Measurements from ENCODE around the gene SLC10A3.

SLC10A3 gene

DNA sequence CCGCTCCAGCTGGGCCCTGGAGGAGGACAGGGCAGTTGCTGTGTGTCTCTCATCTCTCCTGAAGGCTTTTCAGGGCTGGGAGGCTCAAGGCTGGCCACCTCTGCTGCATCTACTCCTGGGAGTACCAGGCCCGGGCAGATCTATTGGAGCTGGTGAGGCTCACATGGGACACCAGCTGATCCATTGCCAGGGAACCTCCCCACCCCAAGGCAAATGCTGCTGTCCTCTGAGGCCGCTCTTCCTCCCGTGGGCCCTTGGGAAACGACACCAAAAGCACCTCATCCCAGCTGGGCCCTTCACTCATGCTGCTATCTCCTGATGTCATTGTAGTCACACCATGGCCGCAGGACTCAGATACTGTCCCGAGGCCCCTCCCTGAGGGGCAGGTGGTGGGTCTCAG lies 7.6 kb downstream of the SLC10A3 start:
- no peak for DNase-seq (ENCODE audit: low spot score)

- no peak for DNase-seq (ENCODE audit: low spot score)
These were observed 8.4 kb downstream of the SLC10A3 start for GRCh38 chrX:154481911-154482601.

- no peak for DNase-seq (ENCODE audit: low spot score)
These were observed 9.2 kb downstream of the SLC10A3 start for GRCh38 chrX:154481195-154481594.

GRCh38 chrX:154478728-154479622 lies 11.5 kb downstream of the SLC10A3 start, which contains the start of gene LAGE3:
Gene LAGE3, minus strand, starts transcription at chrX:154479281. Its CDS starts 366 bp downstream, at chrX:154478915.
- DNase-seq (ENCODE audit: low spot score): peak; percentile 94

DNA sequence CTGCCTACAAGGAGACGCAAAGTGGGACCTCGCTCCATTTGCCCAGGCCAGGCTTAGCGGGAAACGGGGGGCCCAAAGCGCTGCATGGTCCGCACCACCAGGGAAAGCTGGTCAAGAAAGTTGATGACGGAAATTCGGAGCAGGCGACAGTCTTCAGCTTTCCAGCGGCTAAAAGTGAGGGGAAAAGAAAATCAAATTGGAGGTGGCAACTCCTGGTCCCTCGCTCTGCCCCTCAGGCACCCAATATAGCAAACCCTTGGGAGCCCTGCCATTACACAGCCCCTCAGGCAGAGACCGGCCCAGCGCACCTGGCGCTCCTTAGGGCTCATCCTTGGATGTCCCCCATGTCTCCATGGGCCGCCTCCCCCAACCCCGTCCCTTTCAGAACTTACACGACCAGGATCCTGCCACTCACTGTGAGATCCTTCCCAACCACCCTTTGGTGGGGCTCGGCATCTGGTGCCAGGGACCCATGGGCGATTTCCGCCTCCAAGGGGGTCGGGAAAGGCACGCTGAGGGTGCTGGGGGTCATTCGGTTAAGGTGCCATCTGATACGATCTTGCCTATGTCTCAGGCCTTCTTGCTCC lies 12.4 kb downstream of the SLC10A3 start:
- no peak for DNase-seq (ENCODE audit: low spot score)

- DNase-seq (ENCODE audit: low spot score): no peak
These were observed 13.6 kb downstream of the SLC10A3 start for GRCh38 chrX:154476821-154477220.

DNA sequence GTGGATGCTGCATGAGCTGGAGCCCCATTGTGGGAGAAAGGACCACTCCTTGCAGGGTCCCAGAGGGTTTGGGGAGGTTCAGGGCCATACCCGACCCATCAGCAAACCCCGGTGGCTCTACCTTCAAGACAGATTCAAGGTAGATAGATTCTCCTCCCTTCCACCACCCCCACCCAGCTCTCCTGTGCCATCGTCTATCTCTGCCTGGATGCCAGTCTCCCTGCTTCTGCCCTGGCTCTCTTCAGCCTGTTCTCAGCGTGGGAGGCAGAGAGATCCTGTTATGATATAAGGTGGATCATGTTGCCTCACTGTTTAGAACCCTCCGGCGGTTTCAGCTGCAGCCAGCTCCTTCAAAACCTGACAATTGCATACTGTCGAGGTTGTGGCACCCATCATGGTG lies 16.7 kb downstream of the SLC10A3 start:
- no peak for DNase-seq (ENCODE audit: low spot score)

DNA sequence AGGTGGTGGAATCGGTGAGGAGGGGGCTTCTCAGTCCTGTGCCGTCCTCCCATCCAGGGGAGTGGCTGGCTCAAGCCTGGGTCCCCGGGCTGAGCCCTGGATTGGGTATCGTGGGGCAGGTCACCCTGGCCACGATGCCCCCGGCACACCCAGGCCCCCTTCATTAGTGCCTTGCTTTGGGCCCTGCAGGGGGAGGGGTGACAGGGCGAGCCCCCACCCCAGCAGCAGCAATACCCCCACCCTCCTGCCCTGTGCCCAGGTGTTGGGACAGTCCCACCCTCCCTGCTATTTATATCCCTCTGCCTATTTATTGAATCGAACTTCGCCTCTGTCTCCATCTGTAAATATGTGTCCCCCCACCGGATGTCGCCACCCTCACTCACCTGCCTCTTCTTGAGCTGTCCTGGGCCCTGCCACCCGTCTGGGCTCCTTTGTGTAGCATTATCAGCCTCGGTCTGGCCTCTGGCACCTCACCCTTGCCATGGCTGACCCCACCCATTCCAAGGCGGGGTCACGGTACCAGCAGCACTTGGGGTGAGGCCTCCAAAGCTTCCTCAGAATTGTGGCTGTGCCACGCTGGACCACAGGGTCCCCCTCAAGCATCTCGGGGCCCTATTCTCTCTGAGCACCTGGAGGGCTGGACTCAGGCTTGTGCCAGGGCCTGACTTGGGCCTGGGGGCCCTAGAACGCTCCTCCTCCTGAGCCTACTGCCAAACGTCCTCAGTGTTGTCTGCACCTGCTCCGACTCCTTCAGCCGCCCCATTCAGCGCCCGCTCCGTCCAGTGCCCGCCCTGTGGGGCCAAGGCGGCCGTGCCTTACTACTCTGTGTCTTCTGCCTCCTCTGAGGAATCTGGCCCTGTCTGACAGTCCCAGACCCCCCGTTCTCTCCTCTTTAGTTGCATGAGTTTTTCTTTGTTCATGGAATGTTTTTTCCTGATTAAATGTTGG lies 17.5 kb downstream of the SLC10A3 start:
- no peak for DNase-seq (ENCODE audit: low spot score)

DNA sequence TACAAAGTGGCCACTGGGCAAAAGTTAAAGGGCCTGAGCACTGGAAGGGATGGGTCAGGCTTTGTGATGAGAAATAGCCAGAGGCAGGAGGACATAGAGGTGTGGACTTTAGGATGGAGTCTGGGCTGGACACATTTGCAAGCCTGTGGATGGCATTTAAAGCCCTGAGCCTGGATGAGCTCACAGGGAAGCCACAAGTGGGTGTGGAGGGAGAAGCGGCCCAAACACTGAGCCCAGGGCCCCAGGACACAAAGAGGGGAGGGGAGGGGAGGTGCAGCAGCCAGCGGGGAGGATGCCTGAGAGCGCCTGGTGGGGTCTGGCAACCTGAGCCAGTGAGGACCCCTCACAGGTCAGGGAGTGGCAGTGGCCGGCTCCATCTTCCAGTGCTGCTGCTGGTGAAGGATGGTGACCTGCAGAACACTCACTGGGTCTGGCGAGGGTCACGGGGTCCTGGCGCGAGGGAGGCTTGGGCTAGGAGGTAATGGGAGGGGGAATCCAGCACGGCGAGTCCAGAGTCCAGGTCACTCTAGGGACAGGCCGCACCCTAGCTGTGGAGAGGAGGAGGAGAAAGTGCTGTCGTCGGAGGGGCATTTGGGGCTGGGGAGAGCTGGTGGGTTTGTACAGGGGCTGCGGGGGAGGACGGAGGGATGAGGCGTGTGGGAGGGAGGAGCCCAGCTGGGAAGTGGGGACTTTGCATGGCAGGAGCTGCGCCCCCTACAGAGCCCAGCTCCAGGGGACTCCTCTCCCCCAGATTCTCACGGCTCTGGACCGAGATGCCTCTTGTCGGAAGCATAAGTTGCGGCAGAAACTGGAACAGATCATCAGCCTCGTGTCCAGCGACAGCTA lies 18.4 kb downstream of the SLC10A3 start:
- no peak for DNase-seq (ENCODE audit: low spot score)

DNA sequence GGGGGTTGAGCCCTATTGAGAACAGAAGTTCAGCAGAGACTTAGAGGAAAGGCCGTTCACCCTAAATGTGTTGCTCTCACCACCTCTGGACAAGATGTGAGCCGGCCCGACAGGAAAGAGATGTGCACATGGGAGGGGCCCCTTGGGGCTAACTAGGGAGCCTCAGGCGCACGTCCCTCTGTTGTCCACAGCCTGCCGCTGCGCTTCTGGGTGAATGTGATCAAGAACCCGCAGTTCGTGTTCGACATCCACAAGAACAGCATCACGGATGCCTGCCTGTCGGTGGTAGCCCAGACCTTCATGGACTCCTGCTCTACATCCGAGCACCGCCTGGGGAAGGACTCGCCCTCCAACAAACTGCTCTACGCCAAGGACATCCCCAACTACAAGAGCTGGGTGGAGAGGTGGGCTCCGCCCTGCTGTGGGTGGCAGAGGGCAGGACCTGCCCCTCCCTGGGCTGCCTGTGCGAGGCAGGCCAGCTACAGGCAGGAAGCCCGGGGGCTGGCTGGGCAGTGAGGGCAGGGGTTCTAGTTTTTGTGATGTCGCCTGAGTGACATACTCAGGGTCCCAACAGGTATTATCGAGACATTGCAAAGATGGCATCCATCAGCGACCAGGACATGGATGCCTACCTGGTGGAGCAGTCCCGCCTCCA lies 19.4 kb downstream of the SLC10A3 start:
- no peak for DNase-seq (ENCODE audit: low spot score)

- DNase-seq (ENCODE audit: low spot score): no peak
These were observed 20.0 kb downstream of the SLC10A3 start for GRCh38 chrX:154470434-154470833.

GRCh38 chrX:154469880-154470279 lies 20.5 kb downstream of the SLC10A3 start:
- DNase-seq (ENCODE audit: low spot score): no peak

GRCh38 chrX:154469114-154469513 lies 21.3 kb downstream of the SLC10A3 start:
- DNase-seq (ENCODE audit: low spot score): no peak

- no peak for DNase-seq (ENCODE audit: low spot score)
These were observed 22.2 kb downstream of the SLC10A3 start for GRCh38 chrX:154468217-154468616.

GRCh38 chrX:154467556-154467955 lies 22.9 kb downstream of the SLC10A3 start:
- no peak for DNase-seq (ENCODE audit: low spot score)

DNA sequence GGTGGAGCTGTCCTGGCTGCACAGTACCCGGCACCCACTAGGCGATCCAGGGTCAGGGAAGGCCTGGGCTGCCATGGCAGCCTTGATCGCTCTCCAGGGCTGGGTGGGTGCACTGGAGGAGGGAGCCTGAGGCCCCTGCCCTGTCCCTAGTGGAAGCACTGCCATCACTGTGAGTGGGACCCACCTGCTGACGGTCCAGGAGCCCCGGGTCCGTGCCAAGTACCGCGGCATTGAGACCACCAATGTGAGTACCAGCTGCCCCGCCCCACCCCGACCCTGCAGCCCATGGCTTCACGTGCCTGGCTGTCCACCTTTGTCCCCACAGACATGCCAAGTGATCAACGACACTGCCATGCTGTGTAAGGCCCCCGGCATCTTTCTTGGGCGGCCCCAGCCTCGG lies 23.5 kb downstream of the SLC10A3 start:
- DNase-seq (ENCODE audit: low spot score): no peak

GRCh38 chrX:154466036-154466435 lies 24.4 kb downstream of the SLC10A3 start:
- no peak for DNase-seq (ENCODE audit: low spot score)

- DNase-seq (ENCODE audit: low spot score): no peak
These were observed 24.8 kb downstream of the SLC10A3 start for GRCh38 chrX:154465601-154466000.

- no peak for DNase-seq (ENCODE audit: low spot score)
These were observed 25.5 kb downstream of the SLC10A3 start for GRCh38 chrX:154464806-154465365.

All from Ammon's horn (tissue), 1 donor.